GM18951 (cell line): ENCODE data around the gene C1R.

ENCODE experiments used
- POLR2A ChIP-seq: IDR thresholded peaks from 4 replicates; pipeline ENCODE4 v1.6.1; 2011; ENCODE audit warnings: mild to moderate bottlenecking; ENCODE audit not compliant: insufficient read length, insufficient read depth; ENCODE audit errors: extremely low read depth
- in situ Hi-C: fragments of 300-500 bp; cut with MboI; formaldehyde crosslinking; loops from one replicate; pipeline ENCODE4 v1.12.0; 2022; ENCODE audit warnings: low sequenced_read_pairs, mixed read lengths, inconsistent platforms; ENCODE audit not compliant: unreplicated experiment

The C1R gene

DNA sequence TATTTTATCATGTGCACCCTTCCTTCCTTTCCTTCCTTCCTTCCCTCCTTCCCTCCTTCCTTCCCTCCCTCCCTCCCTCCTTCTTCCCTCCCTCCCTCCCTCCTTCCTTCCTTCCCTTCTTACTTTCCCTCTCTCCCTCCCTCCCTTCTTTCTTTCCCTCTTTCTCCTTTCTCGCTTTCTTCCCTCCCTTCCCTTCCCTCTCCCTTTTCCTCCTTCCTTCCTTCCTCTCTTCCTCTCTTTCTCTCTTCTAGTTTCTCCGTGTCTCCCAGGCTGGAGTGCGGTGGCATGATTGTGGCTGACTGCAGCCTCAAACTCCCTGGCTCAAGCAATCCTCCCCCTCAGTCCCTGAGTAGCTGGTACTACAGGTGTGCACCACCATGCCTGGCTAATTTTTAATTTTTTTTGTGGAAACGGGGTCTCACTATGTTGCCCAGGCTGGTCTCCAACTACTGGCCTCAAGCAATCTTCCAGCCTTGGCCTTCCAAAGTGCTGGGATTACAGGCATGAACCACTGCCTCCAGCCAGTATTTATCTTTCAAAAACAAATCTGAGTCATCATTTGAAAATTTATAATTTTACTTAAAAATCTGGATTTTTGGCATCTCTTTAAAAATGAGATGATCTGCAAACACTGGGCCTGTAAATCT is 8.9 kb upstream of the C1R start:
- in situ Hi-C loops, result loop anchor here (10.0 kb wide), 1 partner anchor 156 kb away; the partner anchor contains the start of genes C12orf57 and RNU7-1
- TF ChIP-seq POLR2A, result no peak

DNA sequence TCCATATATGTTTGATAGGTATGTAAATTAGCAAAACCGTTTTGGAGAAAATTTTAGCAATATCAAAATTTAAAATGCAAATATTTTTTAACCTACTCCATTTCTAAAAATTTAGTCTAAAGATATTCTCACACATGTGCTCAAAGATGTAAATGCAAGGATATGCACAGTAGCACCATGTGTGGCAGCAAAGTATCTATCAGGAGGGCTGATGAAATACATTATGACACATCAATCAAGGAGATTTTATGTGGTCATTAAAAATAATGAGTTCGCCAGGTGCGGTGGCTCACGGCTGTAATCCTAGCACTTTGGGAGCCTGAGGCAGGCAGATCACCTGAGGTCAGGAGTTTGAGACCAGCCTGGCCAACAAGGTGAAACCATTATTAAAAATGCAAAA is 8.0 kb upstream of the C1R start:
- in situ Hi-C loops, result loop anchor here (10.0 kb wide), 1 partner anchor 155 kb away; the partner anchor contains the start of genes C12orf57 and RNU7-1
- no peak for TF ChIP-seq POLR2A

DNA sequence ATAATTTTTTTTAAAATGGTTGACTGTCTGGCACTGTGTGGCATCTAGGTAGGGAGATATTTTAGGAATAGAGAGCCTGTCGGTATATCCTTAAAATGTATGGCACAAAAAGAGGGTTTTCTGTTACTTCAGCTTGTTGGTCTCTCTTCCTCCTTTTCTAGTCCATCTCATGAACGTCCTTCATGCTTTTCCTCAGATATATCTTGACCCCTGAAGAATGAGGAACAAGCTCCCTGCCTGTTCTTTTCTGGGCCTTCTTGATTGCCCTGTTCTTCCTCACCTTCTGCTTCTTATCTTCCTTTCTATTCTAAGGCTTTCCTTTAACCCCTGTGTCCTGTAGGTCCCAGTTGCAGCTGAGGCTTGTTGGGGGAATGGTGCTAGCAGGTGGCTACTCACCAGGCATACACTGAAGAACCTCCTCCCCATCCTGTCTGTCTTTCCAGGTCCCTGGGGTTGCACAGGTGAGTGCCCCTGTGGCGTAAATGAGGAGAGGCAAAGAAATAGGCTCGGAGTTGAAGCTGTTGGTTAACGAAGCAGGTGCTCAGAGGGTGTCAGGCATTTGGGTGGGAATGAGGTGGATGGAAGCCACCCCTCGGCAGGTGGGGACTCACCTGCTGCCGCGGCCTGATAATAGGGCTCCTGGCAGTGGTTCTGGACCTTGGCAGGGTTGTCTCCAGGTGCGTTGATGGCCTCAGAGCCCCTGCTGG is 7.2 kb upstream of the C1R start:
- no peak for TF ChIP-seq POLR2A
- in situ Hi-C loops, result no loop called here

DNA sequence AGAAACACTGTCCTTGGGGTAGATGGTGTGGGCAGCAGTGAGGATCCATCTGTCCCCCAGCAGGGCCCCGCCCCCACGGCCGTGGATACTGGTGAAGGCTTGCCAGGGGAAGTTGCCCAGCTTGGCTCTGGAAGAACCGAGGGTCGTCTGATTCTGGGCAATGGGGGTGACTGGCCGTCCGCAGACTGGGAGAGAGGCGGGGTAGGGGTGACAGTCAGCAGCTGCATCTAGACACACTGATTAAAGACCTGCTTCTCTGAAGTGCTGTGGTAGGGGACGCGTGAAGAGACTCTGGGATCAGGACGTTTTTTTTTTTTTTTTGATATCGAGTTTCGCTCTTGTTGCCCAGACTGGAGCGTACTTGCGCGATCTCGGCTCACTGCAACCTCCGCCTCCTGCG is 4.7 kb upstream of the C1R start:
- no peak for TF ChIP-seq POLR2A
- in situ Hi-C loops, result no loop called here

DNA sequence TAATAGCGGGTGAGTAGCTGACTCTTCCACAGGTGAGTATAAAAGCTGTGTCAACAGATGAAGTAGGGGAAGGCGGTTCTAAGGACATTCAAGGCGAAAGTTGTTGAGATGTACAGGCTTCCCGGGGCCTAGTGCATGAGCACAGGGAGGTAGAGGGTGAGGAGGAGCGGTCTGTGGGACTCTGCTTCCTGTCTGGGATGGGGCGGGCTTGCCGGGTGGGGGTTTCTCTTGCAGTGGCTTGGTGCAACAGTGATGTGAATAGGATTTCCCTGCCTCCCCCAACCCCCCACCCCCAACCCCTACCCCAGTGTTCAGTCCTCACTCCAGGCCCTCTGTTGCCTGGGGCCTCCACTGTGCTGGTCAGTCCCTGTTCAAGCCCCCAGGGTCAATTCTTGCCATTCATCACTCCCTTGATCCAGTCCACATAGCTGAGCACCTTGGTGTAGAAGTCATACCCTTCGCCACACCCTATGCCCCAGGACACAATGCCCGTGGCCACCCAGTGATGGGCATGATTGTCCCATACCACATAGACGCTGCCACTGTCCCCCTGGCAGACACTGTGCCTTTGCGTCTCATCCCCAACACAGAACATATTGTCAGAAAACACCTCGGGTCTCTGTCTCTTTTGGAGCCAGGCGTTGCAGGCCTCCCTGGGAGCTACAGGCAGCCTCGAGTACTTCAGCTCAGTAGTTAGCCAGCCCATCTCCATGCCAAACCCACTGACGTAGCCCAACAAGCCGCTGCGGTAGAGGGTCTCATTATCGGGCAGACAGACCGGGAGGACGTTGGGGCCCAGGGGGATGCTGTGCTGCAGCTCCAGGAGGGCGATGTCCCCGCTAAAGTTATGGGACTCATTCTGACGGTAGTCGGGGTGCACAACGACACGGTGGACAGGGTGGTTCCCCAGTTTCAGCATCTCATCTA is 4.0 kb upstream of the C1R start:
- in situ Hi-C loops, result no loop called here
- no peak for TF ChIP-seq POLR2A

DNA sequence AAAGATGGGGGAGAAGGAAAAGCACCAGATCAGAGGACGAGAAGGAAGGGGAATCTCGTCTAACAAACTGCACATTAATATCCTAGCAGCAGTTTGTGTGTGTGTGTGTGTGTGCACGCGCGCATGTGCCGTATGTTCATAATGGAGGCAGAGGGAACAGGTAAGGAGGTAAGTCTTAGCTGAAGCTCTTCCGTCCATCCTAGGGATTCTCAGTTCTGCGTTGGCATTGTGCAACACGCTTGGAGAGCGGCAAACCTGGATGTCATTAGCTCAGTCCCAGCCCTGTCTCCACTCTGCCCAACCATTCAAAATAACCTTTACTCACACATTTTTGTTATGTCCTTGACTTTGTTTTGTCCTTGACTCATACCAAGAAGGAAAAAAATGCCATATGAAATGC is 1.6 kb upstream of the C1R start:
- in situ Hi-C loops, result no loop called here
- no peak for TF ChIP-seq POLR2A

DNA sequence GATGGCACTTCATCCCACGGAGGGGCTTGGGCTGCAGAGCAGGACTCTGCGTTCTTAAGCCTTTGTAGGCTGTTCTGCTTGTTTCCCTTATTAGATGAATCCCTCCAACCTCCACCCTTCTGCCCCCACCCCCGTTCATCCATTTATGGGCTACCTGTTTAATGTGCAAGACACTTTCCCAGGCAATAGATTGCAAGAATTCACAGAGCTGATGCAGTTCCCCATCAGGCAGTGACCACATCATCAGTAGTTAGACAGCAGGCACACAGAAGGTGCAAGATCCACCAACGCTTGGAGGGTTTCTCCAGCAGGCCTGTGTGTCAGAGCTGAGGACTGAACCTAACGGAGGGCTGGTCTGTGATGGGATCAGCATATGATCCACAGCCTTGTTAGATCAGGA is 1.2 kb upstream of the C1R start:
- TF ChIP-seq POLR2A, result no peak

DNA sequence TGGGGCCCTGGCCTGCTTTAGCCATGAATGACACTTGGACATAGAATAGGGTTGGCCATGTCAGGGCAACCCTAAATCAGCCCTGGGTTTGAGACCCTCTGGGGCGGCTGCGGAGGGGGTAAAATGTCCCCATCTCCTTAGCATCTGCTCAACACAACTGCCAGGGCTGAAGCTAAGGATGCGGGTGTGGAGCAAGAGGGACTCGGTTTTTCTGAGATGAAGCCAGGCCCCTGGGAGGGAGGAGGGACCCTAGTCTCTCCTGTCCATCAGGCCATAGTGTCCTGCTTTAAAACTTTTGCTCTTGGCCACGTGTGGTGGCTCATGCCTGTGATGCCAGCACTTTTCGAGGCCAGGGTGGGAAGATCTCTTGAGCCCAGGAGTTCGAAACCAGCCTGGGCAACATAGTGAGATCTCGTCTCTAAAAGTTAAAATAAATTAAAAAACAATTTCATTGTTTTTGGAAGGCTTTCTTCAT is 778 bp upstream of the C1R start:
- in situ Hi-C loops, result no loop called here
- TF ChIP-seq POLR2A, result no peak

More for the DNA sequence above, 1.2 kb upstream of the C1R start:
- in situ Hi-C loops, result no loop called here

DNA sequence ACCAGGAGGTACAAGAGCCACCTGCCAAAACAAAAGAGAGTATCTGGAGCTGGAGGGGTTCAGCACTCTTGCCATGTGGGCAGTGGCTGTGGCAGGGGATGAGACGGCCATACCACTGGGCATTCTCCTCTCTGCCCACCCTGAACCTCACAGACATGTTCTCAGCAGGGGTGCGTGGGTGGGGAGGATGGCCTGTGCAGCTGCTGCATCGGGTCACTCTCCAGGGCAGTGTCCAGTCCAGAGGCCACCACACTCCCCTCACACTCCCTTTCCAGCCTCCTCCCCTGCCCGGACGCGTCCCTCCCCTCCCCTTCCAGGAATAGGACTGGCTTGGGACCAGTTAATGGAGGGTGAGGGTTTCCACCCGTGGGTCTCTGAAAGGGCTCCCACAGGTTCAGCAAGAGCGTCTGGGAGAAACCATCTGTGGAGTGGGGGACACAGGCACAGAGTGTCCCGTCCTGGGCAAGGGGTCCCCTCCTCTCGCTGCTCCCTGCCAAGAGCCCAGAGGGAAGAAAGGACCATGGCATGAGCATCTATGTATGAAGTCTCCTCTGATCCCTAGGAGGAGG is 501 bp downstream of the C1R start:
- TF ChIP-seq POLR2A, result no peak
- in situ Hi-C loops, result no loop called here

DNA sequence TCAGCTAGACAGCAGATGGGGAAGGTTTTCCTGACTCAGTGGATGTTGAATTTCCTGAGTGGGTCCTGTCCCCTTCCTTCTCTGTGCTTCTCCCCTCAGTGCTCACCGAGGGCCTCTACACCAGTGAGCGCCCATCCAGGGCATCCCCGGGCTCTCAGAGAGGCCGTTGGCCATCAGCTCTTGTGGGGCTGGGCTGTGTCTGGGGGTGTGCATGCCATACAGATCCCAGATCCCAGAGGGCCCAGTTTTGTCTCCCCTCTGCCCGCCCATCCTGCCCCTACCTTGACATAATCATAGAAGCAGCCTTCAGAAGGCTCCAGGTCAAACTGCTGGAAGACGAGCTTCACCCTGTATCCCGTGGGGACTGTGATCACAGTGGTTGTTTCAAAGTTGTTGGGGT is 1.1 kb downstream of the C1R start:
- in situ Hi-C loops, result no loop called here
- no peak for TF ChIP-seq POLR2A

DNA sequence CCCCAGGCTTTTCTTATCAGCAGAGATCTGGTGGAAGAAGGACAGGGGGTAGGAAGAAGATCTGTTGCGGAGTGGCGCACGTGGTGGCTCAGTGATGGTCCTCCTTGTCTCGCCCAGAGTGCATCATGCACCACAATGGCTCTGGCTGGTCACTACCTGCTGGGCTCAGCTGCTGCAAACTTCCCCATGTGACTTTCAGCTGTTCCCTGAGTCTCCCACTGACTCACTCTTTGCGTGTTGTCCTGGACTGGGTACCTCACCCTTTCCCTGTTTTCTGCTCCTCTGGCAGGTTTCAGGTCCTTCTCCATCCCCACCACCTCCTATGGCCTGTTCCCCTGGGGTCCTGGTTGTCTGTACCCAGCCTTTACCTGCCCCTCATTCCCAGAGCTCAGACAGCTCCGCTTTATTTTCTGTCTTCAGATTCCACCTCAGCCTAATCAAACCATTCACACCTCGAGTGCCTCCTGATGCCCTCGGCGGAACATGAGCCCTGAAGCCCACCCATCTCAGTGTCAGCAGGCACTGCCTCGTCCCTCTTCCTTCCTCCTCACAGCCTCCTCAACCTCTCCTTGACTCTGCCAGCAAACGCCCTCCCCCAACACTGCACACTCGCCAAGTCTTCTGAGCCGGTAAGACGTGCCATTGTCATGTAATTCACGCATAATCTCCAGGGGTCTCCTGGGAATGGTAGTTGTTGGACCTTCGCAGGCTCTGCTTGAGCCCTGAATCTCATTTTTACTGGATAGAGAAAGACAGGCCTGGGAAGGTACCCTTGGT is 1.8 kb downstream of the C1R start:
- in situ Hi-C loops, result no loop called here
- no peak for TF ChIP-seq POLR2A

DNA sequence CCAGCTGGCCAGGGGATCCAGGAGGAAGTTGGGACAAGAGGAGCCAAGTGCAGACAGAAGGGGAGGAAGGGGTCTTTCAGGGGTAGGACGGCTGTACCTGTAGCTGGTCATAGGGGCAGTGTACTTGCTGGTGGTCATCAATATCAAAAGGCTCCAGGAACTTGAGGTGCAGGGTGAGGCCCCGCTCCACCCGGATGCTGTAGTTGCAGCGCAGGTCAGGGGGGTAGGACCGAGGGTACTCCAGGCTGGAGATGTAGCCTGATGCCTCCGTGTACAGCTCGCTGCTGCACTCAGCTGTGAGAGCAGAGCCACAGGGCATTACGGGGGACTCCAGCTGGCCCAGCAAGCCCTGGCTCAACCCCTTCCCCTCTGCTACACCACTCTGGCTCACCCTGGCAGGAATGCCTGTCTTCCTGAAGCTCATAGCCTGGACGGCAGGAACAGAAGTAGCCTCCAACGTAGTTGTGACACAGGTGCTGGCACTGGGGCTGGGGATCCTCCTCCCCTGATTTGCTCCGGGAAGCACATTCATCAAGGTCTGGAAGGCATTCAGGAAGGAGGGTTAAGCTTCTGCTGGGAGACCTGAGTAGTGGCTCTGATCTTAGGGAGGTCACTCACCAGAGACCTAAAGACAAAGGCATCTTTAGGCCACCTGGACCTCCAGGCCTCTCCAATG is 2.9 kb downstream of the C1R start:
- no peak for TF ChIP-seq POLR2A
- in situ Hi-C loops, result no loop called here
